GM21447 (cell line): ENCODE measurements around the gene ALDH5A1.

Experiments
- ATAC-seq: cut with Tn5 transposase; IDR thresholded peaks from one replicate; pipeline ENCODE4 v1.9.1; 2021; ENCODE audit not compliant: unreplicated experiment

ALDH5A1 gene

DNA sequence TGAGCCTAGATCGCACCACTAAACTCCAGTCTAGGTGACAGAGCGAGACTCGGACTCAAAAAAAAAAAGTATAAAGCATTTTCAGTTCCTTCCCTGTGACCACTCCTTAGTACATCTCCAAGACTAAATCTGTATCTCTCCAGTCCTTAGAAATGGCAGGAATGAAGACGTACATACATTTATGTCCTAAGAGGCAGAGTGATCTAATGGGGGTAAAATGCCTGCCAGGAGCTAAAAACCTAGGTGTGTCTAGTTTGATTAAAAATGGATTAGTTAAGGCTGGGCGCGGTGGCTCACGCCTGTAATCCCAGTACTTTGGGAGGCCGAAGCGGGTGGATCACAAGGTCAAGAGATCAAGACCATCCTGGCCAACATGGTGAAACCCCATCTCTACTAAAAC, 70.4 kb downstream of the ALDH5A1 start:
- no peak for ATAC-seq

DNA sequence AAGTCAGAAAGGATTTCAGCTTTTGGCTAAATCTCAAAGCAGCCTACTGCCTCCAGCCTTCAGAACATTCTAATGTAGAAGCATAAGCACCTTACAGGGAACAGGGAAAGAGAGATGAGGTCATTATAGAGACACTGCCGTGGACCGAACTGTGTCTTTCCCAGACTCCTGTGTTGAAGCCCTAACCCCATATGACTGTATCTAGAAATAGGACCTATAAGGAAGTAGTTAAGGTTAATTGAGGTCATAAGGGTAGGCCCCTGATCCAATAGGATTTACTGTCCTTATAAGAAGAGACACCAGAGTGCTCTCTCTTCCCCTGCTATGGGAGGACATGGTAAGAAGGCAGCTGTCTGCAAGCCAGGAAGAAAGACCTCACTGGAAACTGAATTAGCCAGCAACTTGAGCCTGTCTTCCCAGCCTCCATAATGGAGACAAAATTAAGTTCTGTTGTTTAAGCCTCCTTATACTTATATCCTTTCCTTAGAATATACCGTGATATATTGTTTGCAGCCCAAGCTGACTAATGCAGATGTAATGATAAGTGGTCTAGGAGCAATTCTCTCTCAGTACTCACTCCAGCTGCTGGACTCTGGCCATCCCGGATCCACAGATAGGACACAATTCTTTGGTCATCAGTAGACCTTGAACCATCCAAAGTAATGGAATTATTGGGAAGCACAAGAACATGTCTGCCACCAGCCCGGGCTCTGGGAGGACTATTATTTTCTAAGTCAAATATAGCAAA, 71.4 kb downstream of the ALDH5A1 start:
- no peak for ATAC-seq

DNA sequence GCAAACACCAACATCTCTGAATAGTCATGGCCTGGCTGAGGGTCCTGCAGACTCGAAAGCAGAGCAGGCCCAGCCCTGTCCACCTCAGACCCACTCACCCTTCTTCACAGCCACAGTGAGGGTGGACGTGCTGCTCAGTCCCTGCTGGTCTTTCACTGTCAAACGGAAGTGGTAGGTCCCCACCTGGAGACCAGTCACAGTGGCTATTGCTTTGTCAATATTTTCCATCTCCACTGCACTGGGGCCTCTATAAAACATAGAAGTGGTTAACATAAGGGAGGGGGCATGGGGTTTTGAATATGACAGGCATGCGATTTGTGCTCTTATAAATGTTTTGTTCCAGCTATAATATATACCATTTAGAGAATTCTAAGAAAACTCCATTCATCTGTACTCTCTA, 73.9 kb downstream of the ALDH5A1 start:
- no peak for ATAC-seq

DNA sequence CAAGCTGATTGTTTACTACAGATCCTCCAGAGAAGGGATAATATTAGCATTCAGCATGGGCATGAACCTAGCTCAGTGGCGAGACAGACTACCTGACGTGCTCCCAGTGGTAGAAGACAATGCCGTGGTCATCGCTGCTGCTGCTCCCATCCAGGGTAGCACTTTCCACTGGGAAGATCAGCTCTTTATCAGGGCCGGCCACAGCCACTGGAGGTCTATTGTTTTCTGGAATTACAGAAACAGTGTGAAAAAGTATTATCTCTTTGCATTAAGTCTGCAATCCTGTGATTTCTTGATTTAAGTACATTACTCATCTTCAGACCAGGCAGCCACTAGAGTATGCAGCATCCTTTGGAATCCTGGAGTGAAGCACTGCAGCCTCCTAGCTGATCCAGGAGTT, 75.0 kb downstream of the ALDH5A1 start:
- no peak for ATAC-seq

DNA sequence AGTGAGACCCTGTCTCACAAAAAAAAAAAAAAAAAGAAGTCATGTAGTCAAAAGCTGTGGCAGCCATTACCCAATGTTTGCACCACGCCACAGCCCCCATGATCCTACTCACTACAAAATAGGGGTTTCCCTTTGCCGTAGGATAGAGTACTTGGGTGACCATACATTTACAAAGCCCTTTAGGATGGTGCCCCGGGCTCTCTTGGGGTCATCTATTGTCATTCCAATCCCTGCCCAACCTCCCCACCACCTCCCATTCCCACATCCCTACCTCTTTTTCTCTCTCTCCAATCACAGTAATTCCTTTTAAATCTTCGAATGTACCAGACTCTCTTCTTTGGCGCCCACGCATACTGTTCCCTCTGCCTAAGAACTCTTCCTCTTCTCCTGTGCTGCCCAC, 76.6 kb downstream of the ALDH5A1 start:
- no peak for ATAC-seq

DNA sequence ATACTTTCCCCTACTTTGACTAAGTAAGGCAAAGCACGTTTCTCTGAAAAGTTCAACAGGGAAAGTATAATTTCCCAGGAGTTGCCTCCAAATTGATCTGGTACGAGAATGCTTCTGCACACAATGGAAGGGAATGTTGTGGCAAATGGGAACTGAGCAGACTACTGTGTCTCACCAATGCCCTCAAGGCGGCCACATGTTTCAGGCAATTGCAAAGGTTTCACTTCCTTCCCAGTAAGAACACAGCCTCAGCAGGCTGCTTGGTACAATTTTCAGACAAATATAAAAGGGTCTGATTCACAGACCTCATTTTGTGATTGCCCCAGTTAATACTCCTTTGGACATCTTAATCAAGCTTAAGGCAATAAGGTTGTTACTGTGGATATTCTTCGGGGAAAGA, 80.0 kb downstream of the ALDH5A1 start:
- ATAC-seq = peak; percentile 86

DNA sequence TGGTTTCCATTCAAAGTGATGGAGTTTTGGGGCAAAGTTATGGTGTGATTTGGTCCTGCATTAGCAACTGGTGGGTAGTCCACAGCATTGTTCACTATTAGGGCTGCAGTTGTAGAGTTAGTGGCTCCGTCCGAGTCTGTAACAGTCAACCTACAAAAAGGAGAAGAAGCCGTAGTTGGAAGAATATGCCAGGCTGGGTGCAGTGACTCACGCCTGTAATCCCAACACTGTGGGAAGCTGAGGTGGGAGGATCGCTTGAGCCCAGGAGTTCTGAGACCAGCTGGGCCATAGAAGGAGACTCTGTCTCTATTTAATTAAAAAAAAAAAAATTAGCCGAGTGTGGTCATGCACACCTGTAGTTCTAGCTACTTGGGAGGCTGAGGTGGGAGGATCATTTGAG, 81.7 kb downstream of the ALDH5A1 start:
- ATAC-seq = no peak

DNA sequence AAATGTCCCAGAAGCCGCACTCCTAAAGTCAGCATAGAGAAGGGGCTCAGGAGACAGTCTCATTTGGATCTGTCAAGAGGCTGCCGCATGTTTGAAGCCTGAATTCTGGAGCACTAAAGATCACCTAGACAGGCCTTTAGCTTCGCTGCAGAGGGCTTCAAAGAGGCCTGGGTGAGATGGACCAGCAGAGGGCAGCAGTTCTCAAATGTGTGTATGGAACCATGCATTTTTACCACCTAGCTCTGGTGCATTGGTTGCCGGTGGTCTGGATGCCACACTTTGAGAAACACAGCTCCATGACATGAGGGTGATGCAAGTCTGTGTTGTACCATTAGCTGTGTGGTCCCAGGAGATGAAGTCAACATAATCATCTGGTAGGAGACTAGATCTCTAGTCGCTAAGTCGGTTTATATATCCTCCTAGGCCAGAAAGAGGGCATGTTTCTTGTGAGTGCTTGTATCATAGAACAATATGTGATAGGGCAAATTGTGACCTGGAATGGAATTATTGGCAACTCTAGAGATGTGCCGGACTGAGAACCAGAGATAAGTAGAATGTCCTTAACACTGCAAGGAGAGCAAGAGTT, 86.4 kb downstream of the ALDH5A1 start:
- no peak for ATAC-seq

DNA sequence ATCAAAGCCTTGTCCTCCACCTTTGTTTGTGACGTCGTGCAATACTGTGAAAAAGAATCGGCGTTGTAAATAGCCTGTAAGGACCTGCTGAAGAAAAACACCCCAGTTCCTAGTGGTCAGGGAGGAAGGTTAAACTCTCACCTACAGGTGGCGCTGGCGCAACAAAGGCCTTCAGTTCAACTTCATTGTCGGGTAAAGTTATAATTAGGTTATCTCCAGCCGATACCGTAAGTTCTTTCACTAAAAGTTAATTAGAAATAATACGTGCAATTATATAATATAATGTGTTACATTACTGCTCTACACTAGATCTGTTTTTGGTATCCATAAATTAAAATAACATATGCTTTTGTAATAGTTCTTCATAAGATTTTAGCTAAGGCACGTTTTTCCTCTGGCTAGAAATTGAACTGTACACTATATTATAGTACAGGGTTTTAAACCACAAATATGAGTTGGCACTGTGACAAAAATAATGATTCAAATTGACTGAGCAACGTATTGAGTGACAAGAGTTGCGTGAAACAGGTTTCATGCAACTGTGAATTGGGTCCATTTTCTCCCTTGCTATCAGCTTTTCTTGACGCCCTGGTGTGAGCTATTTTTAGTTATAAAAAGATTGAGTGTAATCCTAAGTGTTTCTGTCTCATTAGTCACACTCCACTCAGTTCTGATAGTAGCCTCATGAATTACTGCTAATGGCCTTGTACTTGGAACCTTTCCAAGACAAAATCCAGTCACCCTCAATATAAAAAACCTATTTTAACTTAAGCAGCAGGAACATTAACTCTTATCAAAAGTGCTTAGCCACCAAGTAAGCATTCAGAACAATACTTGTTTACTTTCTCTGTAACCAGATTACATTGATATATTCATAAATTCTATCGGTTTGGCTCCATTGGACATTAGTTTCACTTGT, 89.0 kb downstream of the ALDH5A1 start:
- ATAC-seq = peak; percentile 67

DNA sequence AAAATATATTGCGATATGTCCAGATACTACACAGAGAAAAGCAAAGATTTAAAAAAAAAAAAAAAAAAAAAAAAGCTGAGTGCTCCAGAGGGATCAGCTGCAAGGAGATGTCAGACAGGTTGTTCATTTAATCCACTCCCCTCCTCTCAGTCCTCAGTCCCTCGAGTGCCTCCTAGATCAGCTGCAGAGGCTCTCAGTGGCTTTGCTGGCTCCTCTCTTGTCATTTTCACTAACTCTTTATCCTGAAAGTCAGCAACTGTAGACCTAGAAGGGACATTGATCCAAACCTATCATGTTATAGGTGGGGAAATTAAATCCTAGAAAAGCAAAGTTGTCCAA, 89.6 kb downstream of the ALDH5A1 start:
- no peak for ATAC-seq
